ENCODE data around the gene FBXO3.

DNA sequence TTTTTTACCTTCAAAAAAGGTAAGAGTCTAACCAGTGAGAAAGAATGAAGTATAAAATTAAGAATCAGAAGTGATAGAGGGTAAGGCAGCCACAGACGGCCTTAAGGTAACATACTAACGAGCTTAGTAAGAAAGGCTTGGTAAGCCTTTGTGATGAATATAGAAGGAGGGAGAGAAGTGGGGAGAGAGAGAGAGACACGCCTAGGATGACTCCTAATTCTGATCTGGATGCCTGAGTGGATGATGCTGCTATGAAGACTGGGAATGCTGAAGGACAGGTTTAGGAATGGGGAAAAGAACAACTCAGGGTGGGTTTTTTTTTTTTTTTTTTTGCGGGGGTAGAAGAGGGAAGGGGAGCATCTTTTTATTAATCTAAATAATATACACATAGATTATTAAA is 4.8 kb downstream of the FBXO3 start:
- TF ChIP-seq, protein P1, sequence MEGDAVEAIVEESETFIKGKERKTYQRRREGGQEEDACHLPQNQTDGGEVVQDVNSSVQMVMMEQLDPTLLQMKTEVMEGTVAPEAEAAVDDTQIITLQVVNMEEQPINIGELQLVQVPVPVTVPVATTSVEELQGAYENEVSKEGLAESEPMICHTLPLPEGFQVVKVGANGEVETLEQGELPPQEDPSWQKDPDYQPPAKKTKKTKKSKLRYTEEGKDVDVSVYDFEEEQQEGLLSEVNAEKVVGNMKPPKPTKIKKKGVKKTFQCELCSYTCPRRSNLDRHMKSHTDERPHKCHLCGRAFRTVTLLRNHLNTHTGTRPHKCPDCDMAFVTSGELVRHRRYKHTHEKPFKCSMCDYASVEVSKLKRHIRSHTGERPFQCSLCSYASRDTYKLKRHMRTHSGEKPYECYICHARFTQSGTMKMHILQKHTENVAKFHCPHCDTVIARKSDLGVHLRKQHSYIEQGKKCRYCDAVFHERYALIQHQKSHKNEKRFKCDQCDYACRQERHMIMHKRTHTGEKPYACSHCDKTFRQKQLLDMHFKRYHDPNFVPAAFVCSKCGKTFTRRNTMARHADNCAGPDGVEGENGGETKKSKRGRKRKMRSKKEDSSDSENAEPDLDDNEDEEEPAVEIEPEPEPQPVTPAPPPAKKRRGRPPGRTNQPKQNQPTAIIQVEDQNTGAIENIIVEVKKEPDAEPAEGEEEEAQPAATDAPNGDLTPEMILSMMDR (IDR thresholded peaks at IDR 0.05) = no peak
- TF ChIP-seq POLR2A (IDR thresholded peaks at IDR 0.05) = no peak

Measured in esophagus squamous epithelium (tissue), 4 donors.